Skin of body (tissue), 3 donors: ENCODE results near the gene TUT7. TPM values are rescaled to one million over a fixed set of nuclear protein-coding genes. Genes with fewer than 3 reads are reported as not detected.

Experiments
- DNase-seq: peaks from one replicate; lab custom pipeline; 2025; lab: John Stamatoyannopoulos, UW
- small RNA-seq: library from RNA; depleted of rRNA; stranded (forward); fragments of <200 nt; gene quantifications from one replicate; pipeline ENCODE3, GENCODE V24; 2014; ENCODE audit warnings: low replicate concordance
- total RNA-seq: library from RNA; depleted of rRNA; stranded (reverse); fragments of >200 nt; gene quantifications from one replicate; pipeline ENCODE4 v1.2.3, GENCODE V29; 2014

Gene TUT7
- total RNA-seq, 1 donor from 2014 or later = 51.1 TPM

- DNase-seq = no peak
Observed at GRCh38 chr9:86256653-86257052, 97.6 kb downstream of the TUT7 start.

DNA sequence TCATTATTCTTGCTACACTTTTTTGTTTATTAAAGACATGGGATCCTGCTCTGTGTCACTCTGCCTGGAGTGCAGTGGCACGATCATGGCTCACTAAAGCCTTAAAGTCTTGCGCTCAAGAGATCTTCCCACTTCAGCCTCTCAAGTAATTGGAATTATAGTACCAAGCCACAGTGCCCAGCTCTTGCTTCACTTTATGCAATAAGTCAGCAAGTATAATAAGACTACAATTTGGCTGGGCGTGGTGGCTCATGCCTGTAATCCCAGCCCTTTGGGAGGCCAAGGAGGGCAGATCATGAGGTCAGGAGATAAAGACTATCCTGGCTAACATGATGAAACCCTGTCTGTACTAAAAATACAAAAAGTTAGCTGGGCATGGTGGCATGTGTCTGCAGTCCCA is 100.6 kb downstream of the TUT7 start:
- no peak for DNase-seq

- no peak for DNase-seq
Observed at GRCh38 chr9:86252870-86253269, 101.3 kb downstream of the TUT7 start.

GRCh38 chr9:86250123-86250522 is 104.1 kb downstream of the TUT7 start:
- DNase-seq = no peak

- DNase-seq = no peak
Observed at GRCh38 chr9:86248746-86249145, 105.5 kb downstream of the TUT7 start.

- DNase-seq = peak; percentile 20
Observed at GRCh38 chr9:86246752-86247161, 107.5 kb downstream of the TUT7 start.

- DNase-seq = no peak
Observed at GRCh38 chr9:86242071-86242470, 112.1 kb downstream of the TUT7 start.

DNA sequence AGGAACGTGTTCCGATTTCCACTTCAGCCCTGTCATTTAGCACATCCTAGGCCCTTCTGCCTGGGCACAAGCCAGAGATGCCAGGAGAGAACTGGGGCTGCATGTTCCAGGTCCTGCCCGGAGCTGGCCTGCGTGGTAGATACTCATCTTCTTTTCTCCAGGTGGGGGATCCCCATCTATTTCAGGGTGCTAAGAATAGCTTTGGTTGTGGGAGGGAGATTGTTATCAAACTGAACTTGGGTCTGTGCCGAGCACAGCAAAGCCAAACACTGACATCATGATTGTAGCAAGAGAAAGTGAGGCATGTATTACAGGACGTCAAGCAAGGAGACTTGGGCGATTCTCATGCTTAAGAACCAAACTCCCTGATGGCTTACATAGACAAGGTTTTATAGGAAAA is 113.0 kb downstream of the TUT7 start:
- DNase-seq = no peak

DNA sequence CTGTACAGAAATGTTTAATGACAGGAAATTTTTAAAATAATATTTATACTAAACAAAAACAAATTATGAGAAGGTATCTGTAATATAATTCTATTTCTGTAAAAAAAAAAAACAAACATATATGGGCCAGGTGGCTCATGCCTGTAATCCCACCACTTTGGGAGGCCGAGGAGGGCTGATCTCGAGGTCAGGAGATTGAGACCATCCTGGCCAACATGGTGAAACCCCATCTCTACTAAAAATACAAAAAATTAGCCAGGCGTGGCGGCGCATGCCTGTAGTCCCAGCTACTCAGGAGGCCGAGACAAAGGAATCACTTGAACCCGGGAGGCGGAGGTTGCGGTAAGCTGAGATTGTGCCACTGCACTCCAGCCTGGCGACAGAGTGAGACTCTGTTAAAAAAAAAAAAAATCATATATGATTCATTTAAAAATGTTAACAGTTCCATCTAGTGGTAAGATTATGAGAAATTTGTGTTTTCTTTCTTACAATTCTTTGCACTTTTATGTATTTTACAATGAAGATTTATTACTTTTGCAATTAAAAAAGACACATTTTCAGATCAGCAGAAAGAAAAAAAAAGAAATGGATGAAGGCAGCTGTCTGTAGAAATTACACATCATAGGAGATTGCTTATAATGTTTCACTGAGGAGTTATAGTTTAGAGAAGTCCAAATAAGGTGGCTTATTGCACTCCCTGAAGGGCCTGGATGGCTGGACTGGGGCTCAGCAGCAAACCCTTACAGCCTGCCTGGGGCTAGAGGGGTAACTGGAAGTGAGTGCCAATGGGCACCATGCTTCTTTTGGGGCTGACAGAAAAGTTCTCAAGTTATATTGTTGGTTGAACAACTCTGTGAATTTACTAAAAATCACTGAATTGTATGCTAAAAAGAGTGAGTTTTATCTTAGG is 115.1 kb downstream of the TUT7 start:
- DNase-seq = no peak

Small RNAs within 50 kb of the gene (small RNA-seq; reads per million reads assigned to genes)
- not detected for gene RN7SKP264

Other genes starting within 250 kb of the TUT7 start
- 0.79 TPM for gene C9orf153, start 94.8 kb downstream of the TUT7 start, total RNA-seq
- gene ISCA1, start 71.9 kb downstream of the TUT7 start, total RNA-seq = 34.9 TPM